BJ (cell line): Measurements from ENCODE around the gene ADGRV1. TPM values are rescaled to one million over a fixed set of nuclear protein-coding genes. Genes with fewer than 3 reads are reported as not detected.
A peak's percentile ranks its signal among the peaks of the same experiment; 100 is the strongest.
"Not testable (repeated sequence)": the region's sequence is repeated elsewhere in the genome, so short reads cannot be mapped to it uniquely, and the experiment has no call there.

Source experiments
- CTCF ChIA-PET: fragments of 350-600 bp; formaldehyde crosslinking; extraction: SDS; loops from one replicate; lab custom pipeline; 2021; ENCODE audit warnings: antibody characterized with exemption, inconsistent platforms; lab: Yijun Ruan, JAX
- POLR2A ChIA-PET: fragments of 300-600 bp; sonication (Branson Sonifier 250); formaldehyde crosslinking; extraction: SDS; loops from one replicate; lab custom pipeline; 2021; ENCODE audit warnings: antibody characterized with exemption; lab: Charles Lee
- DNase-seq: peaks from one replicate; pipeline ENCODE4 v3.0.0-alpha.2; 2011; ENCODE audit warnings: low read depth
- H3K27me3 ChIP-seq: 2 replicates; pipeline ENCODE4 v1.6.0; 2011; ENCODE audit warnings: low read length; ENCODE audit not compliant: control insufficient read depth, insufficient read depth
- H3K36me3 ChIP-seq: 2 replicates; pipeline ENCODE4 v1.5.1; 2011; ENCODE audit warnings: low read length; ENCODE audit not compliant: control insufficient read depth, insufficient read depth
- H3K4me3 ChIP-seq: 2 replicates; pipeline ENCODE4 v1.5.1; 2011; ENCODE audit warnings: low read depth, mild to moderate bottlenecking, control low read depth, low read length
- polyA plus RNA-seq: library from polyadenylated mRNA; depleted of rRNA; stranded (reverse); fragments of >200 nt; gene quantifications from 2 replicates; pipeline ENCODE4 v1.2.3, GENCODE V29; 2011
- TF ChIP-seq, protein P1 (sequence below): IDR thresholded peaks from 2 replicates; pipeline ENCODE4 v1.5.1; 2011; ENCODE audit warnings: low read depth, mild to moderate bottlenecking, control low read depth, inconsistent platforms, low read length, moderate library complexity; ENCODE audit not compliant: insufficient read depth

ADGRV1 gene
- polyA plus RNA-seq, 1 experiment: 0.15 TPM

GRCh38 chr5:90783460-90784333, 225.1 kb downstream of the ADGRV1 start:
- ChIA-PET CTCF (interaction anchor here (0.5 to 2.8 kb wide), 19 partner anchors 9 to 644 kb away, joined by 3 to 23 read pairs (median 4); no protein-coding TSS in a partner anchor), POLR2A (no interaction called here)
- peak; percentile 4 for DNase-seq
- Histone ChIP-seq H3K4me3 (no peak overlapping the region), H3K36me3 (no peaks in the 10 kb centered on the region), H3K27me3 (no peaks in the 10 kb centered on the region)
- TF ChIP-seq, protein P1, sequence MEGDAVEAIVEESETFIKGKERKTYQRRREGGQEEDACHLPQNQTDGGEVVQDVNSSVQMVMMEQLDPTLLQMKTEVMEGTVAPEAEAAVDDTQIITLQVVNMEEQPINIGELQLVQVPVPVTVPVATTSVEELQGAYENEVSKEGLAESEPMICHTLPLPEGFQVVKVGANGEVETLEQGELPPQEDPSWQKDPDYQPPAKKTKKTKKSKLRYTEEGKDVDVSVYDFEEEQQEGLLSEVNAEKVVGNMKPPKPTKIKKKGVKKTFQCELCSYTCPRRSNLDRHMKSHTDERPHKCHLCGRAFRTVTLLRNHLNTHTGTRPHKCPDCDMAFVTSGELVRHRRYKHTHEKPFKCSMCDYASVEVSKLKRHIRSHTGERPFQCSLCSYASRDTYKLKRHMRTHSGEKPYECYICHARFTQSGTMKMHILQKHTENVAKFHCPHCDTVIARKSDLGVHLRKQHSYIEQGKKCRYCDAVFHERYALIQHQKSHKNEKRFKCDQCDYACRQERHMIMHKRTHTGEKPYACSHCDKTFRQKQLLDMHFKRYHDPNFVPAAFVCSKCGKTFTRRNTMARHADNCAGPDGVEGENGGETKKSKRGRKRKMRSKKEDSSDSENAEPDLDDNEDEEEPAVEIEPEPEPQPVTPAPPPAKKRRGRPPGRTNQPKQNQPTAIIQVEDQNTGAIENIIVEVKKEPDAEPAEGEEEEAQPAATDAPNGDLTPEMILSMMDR: peak; percentile 91

DNA sequence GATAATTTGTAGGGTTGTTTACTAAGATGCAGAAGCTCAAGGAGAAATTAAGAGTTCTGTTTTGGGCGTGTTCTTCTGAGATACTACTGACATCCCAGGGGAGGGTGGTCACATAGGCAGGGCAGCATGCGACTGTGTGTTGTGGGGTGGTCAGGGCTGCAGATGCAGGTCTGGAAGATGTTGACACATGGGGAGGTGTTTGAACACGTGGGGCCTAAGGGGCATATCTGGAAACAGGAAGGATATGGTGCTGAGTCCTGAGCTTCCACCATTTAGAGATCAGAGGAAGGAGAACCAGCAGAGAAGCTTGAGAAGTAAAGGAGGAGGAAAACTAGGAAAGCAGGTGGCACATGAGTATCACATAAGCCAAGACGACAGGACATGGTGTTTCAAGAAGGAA, 228.2 kb downstream of the ADGRV1 start:
- ChIA-PET POLR2A (no interaction called here), CTCF (interaction anchor here (1.0 kb wide), 1 partner anchor 78 kb away, joined by 3 read pairs; no protein-coding TSS in a partner anchor)
- H3K27me3 ChIP-seq: no peaks in the 10 kb centered on the region
- H3K4me3 ChIP-seq: no peak overlapping the region
- no peak for DNase-seq
- TF ChIP-seq, protein P1: no peak
- H3K36me3 ChIP-seq: no peaks in the 10 kb centered on the region

DNA sequence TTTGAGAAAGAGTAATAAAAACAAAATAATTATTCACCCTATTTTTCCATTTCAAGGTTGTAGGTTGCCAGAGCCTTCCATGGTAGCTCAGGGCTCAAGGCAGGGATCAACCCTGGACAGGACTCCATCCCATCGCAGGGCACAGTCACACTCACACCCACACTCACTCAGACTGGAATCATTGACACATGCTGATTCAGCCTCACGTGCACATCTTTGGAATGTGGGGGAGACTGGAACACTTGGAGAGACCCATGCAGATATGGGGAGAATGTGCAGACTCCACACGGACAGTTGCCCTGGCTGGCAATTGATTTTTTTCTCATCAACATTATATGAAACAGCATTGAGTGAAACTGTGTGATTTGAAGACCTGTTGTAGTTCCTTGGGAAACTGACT, 234.1 kb downstream of the ADGRV1 start:
- H3K27me3 ChIP-seq: no peaks in the 10 kb centered on the region
- CTCF ChIA-PET: interaction anchor here (0.8 to 3.2 kb wide), 5 partner anchors 8 to 627 kb away, joined by 3 to 23 read pairs (median 5); no protein-coding TSS in a partner anchor
- POLR2A ChIA-PET: no interaction called here
- H3K36me3 ChIP-seq: no peaks in the 10 kb centered on the region
- TF ChIP-seq, protein P1: no peak
- no peak overlapping the region for H3K4me3 ChIP-seq
- DNase-seq: no peak

GRCh38 chr5:90793183-90793582, 234.6 kb downstream of the ADGRV1 start:
- Histone ChIP-seq H3K36me3 (no peaks in the 10 kb centered on the region), H3K27me3 (no peaks in the 10 kb centered on the region), H3K4me3 (no peak overlapping the region)
- DNase-seq: no peak
- CTCF ChIA-PET: interaction anchor here (0.8 to 3.2 kb wide), 6 partner anchors 8 to 626 kb away, joined by 3 to 23 read pairs (median 4); no protein-coding TSS in a partner anchor
- POLR2A ChIA-PET: interaction anchor here (0.6 kb wide), 1 partner anchor 624 kb away, joined by 3 read pairs; no protein-coding TSS in a partner anchor
- TF ChIP-seq, protein P1: no peak

- POLR2A ChIA-PET, CTCF ChIA-PET, H3K27me3 ChIP-seq, H3K36me3 ChIP-seq, DNase-seq, H3K4me3 ChIP-seq: not testable (repeated sequence)
These were observed 238.3 kb downstream of the ADGRV1 start for GRCh38 chr5:90796919-90797318.

GRCh38 chr5:90800082-90800481, 241.5 kb downstream of the ADGRV1 start:
- H3K4me3 ChIP-seq, H3K36me3 ChIP-seq, POLR2A ChIA-PET, CTCF ChIA-PET, DNase-seq, H3K27me3 ChIP-seq: not testable (repeated sequence)

DNA sequence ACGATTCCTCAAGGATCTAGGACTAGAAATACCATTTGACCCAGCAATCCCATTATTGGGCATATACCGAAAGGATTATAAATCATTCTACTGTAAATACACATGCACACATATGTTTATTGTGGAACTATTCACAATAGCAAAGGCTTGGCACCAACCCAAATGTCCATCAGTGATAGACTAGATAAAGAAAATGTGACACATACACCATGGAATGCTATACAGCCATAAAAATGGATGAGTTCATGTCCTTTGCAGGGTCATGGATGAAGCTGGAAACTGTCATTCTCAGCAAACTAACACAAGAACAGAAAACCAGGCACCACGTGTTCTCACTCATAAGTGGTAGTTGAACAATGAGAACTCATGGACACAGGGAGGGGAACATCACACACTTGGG, 241.9 kb downstream of the ADGRV1 start:
- DNase-seq, H3K27me3 ChIP-seq, H3K4me3 ChIP-seq, H3K36me3 ChIP-seq, POLR2A ChIA-PET: not testable (repeated sequence)
- CTCF ChIA-PET: interaction anchor here (0.8 kb wide), 1 partner anchor 7 kb away, joined by 3 read pairs; no protein-coding TSS in a partner anchor
